HG03159 (cell line): ENCODE measurements around the gene UTP14C.
A peak's percentile ranks its signal among the peaks of the same experiment; 100 is the strongest.
"Not testable (repeated sequence)": the region's sequence is repeated elsewhere in the genome, so short reads cannot be mapped to it uniquely, and the experiment has no call there.

Experiments
- ATAC-seq: cut with Tn5 transposase; IDR thresholded peaks from one replicate; pipeline ENCODE4 v1.9.1; 2021; ENCODE audit warnings: mild to moderate bottlenecking, moderate library complexity; ENCODE audit not compliant: unreplicated experiment

The UTP14C gene

DNA sequence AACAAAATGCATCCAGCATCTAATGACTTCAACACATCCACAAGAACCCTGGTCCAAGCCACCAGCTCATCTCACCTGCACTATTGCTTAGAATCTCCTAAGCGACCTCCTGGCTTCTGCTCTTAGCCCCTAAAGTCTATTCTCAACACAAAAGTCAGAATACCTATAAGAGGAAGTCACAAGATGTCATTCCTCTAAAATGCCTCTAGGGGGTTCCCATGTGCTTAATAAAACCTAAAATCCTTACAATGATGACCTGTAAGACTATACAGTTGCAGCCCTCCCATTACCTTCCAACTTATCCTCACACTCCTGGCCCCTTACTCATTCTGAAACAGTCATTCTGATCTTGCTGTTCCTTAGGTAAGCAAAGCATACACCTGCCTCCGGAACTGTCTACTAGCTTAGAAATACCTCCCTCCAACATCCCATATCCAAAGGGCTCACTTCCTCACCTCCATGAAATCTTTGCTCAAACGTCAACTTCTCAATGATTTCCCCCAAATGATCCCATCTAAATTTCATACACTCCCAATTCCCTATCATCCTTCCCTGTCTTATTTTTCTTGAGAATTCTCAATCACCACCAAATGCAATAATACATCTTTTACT, 23.3 kb upstream of the UTP14C start:
- ATAC-seq: peak; percentile 90

GRCh38 chr13:52002361-52002760, 22.1 kb upstream of the UTP14C start:
- ATAC-seq: no peak

DNA sequence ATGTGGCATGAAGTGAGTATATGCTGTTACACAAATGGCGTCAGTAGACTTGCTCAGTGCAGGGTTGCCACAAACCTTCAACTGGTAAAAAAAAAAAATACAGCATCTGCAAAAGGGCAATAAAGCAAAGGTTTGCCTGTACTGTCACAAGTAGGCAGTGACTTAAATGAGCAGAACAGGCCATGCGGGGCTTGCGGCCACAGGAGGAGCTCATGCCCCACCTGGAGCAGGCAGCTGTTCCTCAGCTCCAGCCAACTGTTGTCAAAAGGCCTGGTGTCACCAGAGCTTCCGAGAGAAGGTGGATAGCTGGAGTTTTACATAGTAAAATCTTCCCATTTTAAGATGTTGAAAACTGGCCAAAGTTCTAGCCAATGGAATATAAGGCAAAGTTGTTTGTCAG, 20.9 kb upstream of the UTP14C start:
- no peak for ATAC-seq

- no peak for ATAC-seq
Observed at GRCh38 chr13:52004511-52005170, 19.9 kb upstream of the UTP14C start.

DNA sequence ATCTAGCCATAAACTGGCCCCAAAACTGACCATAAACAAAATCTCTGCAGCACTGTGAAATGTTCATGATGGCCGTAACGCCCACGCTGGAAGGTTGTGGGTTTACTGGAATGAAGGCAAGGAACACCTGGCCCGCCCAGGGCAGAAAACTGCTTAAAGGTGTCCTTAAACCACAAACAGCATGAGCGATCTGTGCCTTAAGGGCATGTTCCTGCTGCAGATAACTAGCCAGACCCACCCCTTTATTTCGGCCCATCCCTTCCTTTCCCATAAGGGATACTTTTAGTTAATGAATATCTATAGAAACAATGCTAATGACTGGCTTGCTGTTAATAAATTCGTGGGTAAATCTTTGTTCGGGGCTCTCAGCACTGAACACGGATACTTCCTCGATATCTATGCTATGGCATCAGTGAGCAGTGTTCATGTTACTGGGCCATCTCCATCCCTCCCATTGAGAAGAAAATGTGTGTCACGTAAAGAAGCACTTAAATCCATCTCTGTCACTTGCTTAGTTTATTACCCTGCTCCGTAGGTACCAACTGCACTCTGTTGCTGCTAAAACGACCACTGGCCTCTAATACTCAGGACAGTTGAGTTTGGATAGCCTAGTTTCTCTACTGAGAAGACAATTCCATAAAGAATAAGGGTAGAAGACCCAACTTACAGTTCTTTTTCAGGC, 18.5 kb upstream of the UTP14C start:
- ATAC-seq: no peak

DNA sequence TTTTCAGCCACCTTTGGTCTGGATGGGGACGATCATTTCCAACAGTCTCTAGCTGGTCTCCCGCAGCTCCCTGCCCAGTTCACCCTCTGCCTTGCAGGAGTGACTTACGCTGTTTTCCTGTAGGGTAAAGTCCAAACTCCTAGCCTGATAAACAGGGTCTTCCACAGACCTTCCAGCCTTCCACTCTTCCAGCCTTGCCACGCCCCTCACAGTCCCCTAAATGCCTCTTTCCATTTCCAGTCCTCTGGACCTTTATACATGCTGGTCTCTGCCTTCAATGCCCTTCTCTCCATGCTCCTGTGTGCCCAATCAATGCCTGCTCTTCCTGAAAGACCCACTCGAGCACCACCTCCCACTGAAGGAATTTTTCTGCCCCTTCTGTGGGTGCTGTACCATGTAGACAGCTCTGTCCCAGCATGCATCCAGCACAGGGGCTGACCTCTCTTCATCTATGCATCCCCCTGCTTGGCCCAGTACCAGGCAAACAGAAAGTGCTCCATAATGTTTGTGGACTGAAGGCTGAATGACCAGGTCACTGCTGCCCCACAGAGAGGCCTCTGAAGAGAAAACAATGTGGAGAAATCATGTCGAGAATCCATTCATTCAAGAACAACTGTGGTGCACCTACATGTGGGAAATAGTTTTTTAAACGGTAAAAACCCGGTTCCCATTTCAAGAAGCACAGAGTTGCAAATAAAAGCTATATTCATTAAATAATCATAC, 17.8 kb upstream of the UTP14C start:
- no peak for ATAC-seq

- no peak for ATAC-seq
Observed at GRCh38 chr13:52009946-52010345, 14.5 kb upstream of the UTP14C start.

DNA sequence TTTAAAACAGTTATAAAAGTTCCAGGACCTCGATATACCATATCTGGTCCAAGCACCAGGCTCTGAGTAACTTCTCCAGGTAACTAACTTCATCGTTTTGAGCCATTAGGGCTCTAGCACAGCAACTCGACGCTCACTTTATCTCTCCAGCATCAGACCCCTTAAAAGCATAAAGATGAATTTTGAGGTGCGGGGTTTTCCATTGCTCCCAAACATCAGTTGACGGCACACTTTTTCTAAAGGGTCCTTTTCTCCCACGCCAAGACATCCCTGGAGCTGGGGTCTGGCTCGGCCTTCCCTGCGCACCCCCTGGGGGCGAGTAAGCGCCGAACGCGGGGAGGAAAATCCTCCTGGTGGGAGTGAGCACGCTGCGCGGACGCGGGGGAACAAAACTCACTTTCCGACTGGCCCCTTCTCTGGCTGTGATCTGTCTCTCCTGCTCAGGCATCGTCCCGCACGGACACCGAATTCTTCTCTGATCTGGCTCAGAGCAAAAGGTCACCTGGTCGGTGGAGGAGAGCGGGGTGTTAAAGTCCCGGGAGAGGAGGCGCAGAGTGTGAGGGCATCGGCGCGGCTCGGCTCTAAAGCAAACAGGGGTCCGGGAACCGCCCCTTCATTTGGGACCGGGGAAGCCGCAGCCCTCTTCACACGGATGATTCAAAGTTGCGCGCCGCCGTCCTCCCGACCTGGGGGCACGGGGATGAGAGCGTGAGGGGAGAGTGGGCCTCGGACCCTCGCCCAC, 13.4 kb upstream of the UTP14C start, which contains the start of gene ATP7B:
ATP7B (minus strand) TSS at position 561 of the 742 bp plus-strand sequence; CDS start at position 448, 113 bp downstream.
- ATAC-seq: peak; percentile 18

DNA sequence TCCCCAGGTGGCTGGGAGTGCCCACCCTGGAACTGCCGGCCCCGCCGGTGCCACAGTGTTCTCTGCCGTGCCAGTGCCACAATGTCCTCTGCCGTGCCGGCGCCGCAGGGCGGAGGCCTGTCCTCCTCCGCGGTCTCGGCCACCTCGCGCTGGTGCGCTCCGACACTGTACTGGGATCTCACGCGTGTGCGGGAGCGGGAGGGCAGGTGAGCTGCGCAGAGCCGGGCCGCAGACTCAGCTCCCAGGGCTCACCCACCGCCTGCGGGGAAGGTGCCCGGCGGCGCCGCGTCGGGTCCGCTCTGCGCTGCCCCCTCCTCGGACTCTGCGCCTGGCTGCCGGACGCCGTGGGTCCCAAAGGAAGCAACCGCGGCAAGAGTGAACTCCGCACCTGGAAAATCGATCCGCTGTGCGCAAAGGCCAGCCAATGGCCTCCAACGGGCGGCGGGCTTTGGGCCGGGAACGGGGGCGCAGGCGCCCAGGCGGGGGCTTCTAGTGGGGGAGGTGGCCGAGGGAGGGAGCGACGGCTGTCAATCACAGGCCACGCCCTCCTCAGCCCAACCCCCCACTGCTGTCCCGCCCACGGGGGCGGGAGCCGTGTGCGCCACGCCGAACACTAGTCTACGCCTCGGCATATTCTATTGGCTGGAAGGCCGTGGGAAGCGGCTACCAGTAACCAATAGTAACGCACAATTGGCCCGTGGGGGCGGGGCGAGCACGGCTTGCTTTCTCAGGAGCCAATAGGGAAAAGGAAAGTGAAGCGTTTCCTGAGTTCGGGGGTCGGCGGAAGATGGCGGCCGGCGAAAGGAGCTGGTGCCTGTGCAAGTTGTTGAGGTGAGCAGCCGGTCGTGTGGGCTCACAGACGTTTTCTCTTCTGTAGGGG, 12.6 kb upstream of the UTP14C start, which contains the start of gene ALG11:
ALG11 (plus strand) TSS at position 767 of the 880 bp plus-strand sequence; CDS start at position 788, 21 bp downstream.
- peak; percentile 99 for ATAC-seq

- ATAC-seq: peak; percentile 1
Observed at GRCh38 chr13:52012512-52012836, 12.0 kb upstream of the UTP14C start.

- no peak for ATAC-seq
Observed at GRCh38 chr13:52016296-52016695, 8.2 kb upstream of the UTP14C start.

GRCh38 chr13:52020191-52020590, 4.3 kb upstream of the UTP14C start:
- no peak for ATAC-seq

DNA sequence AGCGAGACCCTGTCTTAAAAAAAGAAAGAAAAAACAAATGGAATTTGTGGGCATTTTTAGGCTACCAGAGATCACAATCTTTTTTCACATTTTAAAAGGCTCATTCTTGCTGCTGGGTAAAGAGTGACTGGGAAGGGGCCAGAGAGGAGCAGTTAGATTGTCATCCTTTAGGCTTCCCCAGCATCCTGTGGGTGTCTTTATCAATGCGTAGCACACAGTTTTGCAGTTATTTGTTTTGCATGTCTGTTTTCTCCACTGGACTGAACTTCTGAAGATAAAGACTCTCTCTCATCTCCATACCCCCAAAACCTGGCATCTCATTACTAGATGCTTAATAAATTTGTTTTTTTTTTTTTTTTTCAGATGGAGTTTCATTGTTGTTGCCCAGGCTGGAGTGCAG, 2.1 kb upstream of the UTP14C start:
- no peak for ATAC-seq

GRCh38 chr13:52025475-52026245, 1.2 kb downstream of the UTP14C start:
- ATAC-seq: no peak

GRCh38 chr13:52026246-52026626, 1.7 kb downstream of the UTP14C start:
- ATAC-seq: no peak

DNA sequence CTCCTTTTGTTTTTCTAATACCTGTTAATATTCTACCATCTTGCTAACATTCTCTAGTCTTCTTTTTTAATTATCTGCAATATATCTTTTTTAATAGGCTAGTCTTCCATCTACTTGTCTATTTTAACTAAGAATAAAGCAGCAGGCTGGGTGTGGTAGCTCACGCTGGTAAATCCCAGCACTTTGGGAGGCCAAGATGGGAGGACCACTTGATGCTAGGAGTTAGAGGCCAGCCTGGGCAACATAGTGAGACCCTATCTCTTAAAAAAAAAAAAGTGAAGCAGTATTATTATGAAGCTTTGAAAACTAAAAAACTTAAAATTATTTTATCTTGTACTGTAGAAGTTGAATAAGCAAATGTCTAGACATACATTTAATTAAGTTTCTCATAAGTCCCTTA, 3.3 kb downstream of the UTP14C start:
- no peak for ATAC-seq

DNA sequence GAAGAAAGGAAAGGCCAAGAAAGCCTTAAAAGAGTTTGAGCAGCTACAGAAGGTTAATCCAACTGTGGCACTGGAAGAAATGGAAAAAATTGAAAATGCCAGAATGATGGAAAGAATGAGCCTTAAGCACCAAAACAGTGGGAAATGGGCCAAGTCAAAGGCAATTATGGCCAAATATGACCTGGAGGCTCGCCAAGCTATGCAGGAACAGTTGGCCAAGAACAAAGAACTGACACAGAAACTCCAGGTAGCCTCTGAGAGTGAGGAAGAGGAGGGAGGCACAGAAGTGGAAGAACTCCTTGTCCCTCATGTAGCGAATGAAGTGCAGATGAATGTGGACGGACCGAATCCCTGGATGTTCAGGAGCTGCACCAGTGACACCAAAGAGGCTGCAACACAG, 5.1 kb downstream of the UTP14C start:
- no peak for ATAC-seq

- ATAC-seq: not testable (repeated sequence)
Observed at GRCh38 chr13:52030401-52030800, 5.9 kb downstream of the UTP14C start.

DNA sequence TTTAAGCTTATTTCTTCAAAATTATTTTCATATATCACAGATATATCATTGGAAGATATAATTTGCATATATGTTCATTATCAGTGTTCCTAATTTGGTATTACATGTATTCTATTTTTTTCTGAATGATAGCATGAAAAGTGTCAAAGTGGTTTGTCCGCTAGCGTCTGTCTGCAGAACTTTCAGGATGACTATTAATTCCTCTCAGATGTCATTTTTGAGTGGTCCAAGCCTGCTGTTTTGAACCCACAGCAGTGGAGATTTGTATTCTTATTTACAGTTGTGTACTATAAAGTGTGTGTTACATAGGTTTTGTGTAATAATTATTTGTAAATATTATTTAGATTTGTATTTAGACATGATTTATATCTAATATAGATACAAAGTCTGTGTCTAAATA, 8.5 kb downstream of the UTP14C start:
- ATAC-seq: no peak
